ENCODE results near the gene APLP2. TPM values are rescaled to one million over a fixed set of nuclear protein-coding genes. Genes with fewer than 3 reads are reported as not detected.

APLP2 gene
- 340 to 353 TPM (median 345 TPM) in 3 replicates for total RNA-seq (2021)
- Bru-seq, nascent RNA: percentile 90 among the genes with signal in this experiment
- long read RNA-seq, experiment 1, transcript APLP2-203 (17 exons, 3,270 nt): minor isoform, 399 of 1,815 reads
- long read RNA-seq, experiment 1, transcript APLP2-207 (2 exons, 1,590 nt): minor isoform, 12 of 1,815 reads
- long read RNA-seq, experiment 1, transcript APLP2-210 (16 exons, 2,530 nt): major isoform, 792 of 1,815 reads
- long read RNA-seq, experiment 1, transcript APLP2-201 (18 exons, 3,727 nt): minor isoform, 68 of 1,815 reads
- long read RNA-seq, experiment 1, partial matches to known transcripts: 212 of 1,815 reads
- long read RNA-seq, experiment 1, other reads (novel, unspliced or antisense): 322 of 1,815 reads
- long read RNA-seq, experiment 2, transcript APLP2-215 (3 exons, 1,322 nt): minor isoform, 7 of 417 reads
- long read RNA-seq, experiment 2, transcript APLP2-210 (16 exons, 2,530 nt): major isoform, 69 of 417 reads
- long read RNA-seq, experiment 2, transcript APLP2-203 (17 exons, 3,270 nt): minor isoform, 38 of 417 reads
- long read RNA-seq, experiment 2, transcript APLP2-207 (2 exons, 1,590 nt): minor isoform, 15 of 417 reads
- long read RNA-seq, experiment 2, partial matches to known transcripts: 235 of 417 reads
- long read RNA-seq, experiment 2, other reads (novel, unspliced or antisense): 49 of 417 reads
- long read RNA-seq, experiment 3, transcript APLP2-210 (16 exons, 2,530 nt): major isoform, 15 of 62 reads
- long read RNA-seq, experiment 3, transcript APLP2-203 (17 exons, 3,270 nt): minor isoform, 8 of 62 reads
- long read RNA-seq, experiment 3, partial matches to known transcripts: 25 of 62 reads
- long read RNA-seq, experiment 3, other reads (novel, unspliced or antisense): 12 of 62 reads

DNA sequence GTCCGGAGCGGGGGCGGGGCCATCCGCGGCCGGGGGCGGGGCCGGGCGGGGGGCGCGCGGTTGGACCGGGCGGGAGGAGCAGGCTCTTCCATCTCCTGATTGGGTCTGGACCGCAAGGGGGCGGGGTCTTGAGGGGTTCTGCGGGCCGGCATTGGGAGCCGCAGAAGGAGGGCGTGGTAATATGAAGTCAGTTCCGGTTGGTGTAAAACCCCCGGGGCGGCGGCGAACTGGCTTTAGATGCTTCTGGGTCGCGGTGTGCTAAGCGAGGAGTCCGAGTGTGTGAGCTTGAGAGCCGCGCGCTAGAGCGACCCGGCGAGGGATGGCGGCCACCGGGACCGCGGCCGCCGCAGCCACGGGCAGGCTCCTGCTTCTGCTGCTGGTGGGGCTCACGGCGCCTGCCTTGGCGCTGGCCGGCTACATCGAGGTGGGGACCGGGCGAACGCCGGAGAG, at the start of gene APLP2:
APLP2 (plus strand) TSS at position 236 of the 450 bp plus-strand sequence; CDS start at position 320, 84 bp downstream.
- POLR2A ChIA-PET: interaction anchor here (1.0 to 1.3 kb wide), 3 partner anchors 66 to 96 kb away, joined by 3 to 8 read pairs (median 5); no protein-coding TSS in a partner anchor
- TF ChIP-seq, protein P1, sequence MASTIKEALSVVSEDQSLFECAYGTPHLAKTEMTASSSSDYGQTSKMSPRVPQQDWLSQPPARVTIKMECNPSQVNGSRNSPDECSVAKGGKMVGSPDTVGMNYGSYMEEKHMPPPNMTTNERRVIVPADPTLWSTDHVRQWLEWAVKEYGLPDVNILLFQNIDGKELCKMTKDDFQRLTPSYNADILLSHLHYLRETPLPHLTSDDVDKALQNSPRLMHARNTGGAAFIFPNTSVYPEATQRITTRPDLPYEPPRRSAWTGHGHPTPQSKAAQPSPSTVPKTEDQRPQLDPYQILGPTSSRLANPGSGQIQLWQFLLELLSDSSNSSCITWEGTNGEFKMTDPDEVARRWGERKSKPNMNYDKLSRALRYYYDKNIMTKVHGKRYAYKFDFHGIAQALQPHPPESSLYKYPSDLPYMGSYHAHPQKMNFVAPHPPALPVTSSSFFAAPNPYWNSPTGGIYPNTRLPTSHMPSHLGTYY (CRISPR knock-in tag; IDR thresholded peaks at IDR 0.05): no peak
- TF ChIP-seq, protein P2, sequence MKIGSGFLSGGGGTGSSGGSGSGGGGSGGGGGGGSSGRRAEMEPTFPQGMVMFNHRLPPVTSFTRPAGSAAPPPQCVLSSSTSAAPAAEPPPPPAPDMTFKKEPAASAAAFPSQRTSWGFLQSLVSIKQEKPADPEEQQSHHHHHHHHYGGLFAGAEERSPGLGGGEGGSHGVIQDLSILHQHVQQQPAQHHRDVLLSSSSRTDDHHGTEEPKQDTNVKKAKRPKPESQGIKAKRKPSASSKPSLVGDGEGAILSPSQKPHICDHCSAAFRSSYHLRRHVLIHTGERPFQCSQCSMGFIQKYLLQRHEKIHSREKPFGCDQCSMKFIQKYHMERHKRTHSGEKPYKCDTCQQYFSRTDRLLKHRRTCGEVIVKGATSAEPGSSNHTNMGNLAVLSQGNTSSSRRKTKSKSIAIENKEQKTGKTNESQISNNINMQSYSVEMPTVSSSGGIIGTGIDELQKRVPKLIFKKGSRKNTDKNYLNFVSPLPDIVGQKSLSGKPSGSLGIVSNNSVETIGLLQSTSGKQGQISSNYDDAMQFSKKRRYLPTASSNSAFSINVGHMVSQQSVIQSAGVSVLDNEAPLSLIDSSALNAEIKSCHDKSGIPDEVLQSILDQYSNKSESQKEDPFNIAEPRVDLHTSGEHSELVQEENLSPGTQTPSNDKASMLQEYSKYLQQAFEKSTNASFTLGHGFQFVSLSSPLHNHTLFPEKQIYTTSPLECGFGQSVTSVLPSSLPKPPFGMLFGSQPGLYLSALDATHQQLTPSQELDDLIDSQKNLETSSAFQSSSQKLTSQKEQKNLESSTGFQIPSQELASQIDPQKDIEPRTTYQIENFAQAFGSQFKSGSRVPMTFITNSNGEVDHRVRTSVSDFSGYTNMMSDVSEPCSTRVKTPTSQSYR (CRISPR knock-in tag; IDR thresholded peaks at IDR 0.05): no peak
- TF ChIP-seq, protein P3, sequence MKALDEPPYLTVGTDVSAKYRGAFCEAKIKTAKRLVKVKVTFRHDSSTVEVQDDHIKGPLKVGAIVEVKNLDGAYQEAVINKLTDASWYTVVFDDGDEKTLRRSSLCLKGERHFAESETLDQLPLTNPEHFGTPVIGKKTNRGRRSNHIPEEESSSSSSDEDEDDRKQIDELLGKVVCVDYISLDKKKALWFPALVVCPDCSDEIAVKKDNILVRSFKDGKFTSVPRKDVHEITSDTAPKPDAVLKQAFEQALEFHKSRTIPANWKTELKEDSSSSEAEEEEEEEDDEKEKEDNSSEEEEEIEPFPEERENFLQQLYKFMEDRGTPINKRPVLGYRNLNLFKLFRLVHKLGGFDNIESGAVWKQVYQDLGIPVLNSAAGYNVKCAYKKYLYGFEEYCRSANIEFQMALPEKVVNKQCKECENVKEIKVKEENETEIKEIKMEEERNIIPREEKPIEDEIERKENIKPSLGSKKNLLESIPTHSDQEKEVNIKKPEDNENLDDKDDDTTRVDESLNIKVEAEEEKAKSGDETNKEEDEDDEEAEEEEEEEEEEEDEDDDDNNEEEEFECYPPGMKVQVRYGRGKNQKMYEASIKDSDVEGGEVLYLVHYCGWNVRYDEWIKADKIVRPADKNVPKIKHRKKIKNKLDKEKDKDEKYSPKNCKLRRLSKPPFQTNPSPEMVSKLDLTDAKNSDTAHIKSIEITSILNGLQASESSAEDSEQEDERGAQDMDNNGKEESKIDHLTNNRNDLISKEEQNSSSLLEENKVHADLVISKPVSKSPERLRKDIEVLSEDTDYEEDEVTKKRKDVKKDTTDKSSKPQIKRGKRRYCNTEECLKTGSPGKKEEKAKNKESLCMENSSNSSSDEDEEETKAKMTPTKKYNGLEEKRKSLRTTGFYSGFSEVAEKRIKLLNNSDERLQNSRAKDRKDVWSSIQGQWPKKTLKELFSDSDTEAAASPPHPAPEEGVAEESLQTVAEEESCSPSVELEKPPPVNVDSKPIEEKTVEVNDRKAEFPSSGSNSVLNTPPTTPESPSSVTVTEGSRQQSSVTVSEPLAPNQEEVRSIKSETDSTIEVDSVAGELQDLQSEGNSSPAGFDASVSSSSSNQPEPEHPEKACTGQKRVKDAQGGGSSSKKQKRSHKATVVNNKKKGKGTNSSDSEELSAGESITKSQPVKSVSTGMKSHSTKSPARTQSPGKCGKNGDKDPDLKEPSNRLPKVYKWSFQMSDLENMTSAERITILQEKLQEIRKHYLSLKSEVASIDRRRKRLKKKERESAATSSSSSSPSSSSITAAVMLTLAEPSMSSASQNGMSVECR (CRISPR knock-in tag; IDR thresholded peaks at IDR 0.05; ENCODE audit: borderline replicate concordance): 0 out of 2 replicates have a peak, but pooled peaks have one; percentile 71
- TF ChIP-seq ELF4 (CRISPR knock-in tag; IDR thresholded peaks at IDR 0.05; ENCODE audit: low read depth): no peak
- no peak for TF ChIP-seq ETV6 (CRISPR knock-in tag; IDR thresholded peaks at IDR 0.05)
- TF ChIP-seq, protein P4, sequence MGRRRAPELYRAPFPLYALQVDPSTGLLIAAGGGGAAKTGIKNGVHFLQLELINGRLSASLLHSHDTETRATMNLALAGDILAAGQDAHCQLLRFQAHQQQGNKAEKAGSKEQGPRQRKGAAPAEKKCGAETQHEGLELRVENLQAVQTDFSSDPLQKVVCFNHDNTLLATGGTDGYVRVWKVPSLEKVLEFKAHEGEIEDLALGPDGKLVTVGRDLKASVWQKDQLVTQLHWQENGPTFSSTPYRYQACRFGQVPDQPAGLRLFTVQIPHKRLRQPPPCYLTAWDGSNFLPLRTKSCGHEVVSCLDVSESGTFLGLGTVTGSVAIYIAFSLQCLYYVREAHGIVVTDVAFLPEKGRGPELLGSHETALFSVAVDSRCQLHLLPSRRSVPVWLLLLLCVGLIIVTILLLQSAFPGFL (CRISPR knock-in tag; IDR thresholded peaks at IDR 0.05; ENCODE audit: borderline replicate concordance): no peak
- peak; percentile 38; the same call in 1 of the 2 replicates for TF ChIP-seq JUN (CRISPR knock-in tag; IDR thresholded peaks at IDR 0.05)
- peak; percentile 46; the same call in 1 of the 2 replicates for TF ChIP-seq NFYB (CRISPR knock-in tag; conservative IDR thresholded peaks at IDR 0.05; ENCODE audit: low read depth)
- 0 out of 2 replicates have a peak, but pooled peaks have one; percentile 21 for TF ChIP-seq GABPB1 (CRISPR knock-in tag; IDR thresholded peaks at IDR 0.05)
- no peak for TF ChIP-seq ZNF396 (CRISPR knock-in tag; IDR thresholded peaks at IDR 0.05; ENCODE audit: borderline replicate concordance)
- TF ChIP-seq, protein P5, sequence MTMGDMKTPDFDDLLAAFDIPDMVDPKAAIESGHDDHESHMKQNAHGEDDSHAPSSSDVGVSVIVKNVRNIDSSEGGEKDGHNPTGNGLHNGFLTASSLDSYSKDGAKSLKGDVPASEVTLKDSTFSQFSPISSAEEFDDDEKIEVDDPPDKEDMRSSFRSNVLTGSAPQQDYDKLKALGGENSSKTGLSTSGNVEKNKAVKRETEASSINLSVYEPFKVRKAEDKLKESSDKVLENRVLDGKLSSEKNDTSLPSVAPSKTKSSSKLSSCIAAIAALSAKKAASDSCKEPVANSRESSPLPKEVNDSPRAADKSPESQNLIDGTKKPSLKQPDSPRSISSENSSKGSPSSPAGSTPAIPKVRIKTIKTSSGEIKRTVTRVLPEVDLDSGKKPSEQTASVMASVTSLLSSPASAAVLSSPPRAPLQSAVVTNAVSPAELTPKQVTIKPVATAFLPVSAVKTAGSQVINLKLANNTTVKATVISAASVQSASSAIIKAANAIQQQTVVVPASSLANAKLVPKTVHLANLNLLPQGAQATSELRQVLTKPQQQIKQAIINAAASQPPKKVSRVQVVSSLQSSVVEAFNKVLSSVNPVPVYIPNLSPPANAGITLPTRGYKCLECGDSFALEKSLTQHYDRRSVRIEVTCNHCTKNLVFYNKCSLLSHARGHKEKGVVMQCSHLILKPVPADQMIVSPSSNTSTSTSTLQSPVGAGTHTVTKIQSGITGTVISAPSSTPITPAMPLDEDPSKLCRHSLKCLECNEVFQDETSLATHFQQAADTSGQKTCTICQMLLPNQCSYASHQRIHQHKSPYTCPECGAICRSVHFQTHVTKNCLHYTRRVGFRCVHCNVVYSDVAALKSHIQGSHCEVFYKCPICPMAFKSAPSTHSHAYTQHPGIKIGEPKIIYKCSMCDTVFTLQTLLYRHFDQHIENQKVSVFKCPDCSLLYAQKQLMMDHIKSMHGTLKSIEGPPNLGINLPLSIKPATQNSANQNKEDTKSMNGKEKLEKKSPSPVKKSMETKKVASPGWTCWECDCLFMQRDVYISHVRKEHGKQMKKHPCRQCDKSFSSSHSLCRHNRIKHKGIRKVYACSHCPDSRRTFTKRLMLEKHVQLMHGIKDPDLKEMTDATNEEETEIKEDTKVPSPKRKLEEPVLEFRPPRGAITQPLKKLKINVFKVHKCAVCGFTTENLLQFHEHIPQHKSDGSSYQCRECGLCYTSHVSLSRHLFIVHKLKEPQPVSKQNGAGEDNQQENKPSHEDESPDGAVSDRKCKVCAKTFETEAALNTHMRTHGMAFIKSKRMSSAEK (CRISPR knock-in tag; IDR thresholded peaks at IDR 0.05; ENCODE audit: borderline replicate concordance): no peak
- TF ChIP-seq, protein P6, sequence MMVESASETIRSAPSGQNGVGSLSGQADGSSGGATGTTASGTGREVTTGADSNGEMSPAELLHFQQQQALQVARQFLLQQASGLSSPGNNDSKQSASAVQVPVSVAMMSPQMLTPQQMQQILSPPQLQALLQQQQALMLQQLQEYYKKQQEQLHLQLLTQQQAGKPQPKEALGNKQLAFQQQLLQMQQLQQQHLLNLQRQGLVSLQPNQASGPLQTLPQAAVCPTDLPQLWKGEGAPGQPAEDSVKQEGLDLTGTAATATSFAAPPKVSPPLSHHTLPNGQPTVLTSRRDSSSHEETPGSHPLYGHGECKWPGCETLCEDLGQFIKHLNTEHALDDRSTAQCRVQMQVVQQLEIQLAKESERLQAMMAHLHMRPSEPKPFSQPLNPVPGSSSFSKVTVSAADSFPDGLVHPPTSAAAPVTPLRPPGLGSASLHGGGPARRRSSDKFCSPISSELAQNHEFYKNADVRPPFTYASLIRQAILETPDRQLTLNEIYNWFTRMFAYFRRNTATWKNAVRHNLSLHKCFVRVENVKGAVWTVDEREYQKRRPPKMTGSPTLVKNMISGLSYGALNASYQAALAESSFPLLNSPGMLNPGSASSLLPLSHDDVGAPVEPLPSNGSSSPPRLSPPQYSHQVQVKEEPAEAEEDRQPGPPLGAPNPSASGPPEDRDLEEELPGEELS (CRISPR knock-in tag; IDR thresholded peaks at IDR 0.05): 0 out of 2 replicates have a peak, but pooled peaks have one; percentile 57
- TF ChIP-seq ZNF317 (CRISPR knock-in tag; IDR thresholded peaks at IDR 0.05; ENCODE audit: borderline replicate concordance, low read depth): no peak
- no peak for TF ChIP-seq OVOL2 (CRISPR knock-in tag; IDR thresholded peaks at IDR 0.05; ENCODE audit: borderline replicate concordance)
- no peak for TF ChIP-seq SOX15 (CRISPR knock-in tag; IDR thresholded peaks at IDR 0.05)
- TF ChIP-seq IRF2 (CRISPR knock-in tag; IDR thresholded peaks at IDR 0.05; ENCODE audit: borderline replicate concordance, low read depth): no peak
- peak; percentile 34; the same call in 1 of the 2 replicates for TF ChIP-seq TP53 (CRISPR knock-in tag; IDR thresholded peaks at IDR 0.05)

More for the DNA sequence above, at the start of gene APLP2:
- ATAC-seq (peak; percentile 95), DNase-seq (ENCODE audit: low spot score) (peak; percentile 99)
- Mint-ChIP-seq H3K4me3 (peak within 1 kb of the TSS; percentile 89), H3K9me3 (no peaks in the 10 kb centered on the region), H3K27me3 (ENCODE audit: low read depth) (peaks cover 28% of the 10 kb centered on the region), H3K4me1 (peaks cover 31% of the 10 kb centered on the region), H3K36me3 (no peaks in the 10 kb centered on the region), H3K27ac (peak within 1 kb of the TSS; percentile 64; the same call in 1 of the 2 replicates)
- CTCF ChIA-PET: no interaction called here

Data from WTC11 (cell line).